ENCODE data around the gene CPLX3.

Gene CPLX3

DNA sequence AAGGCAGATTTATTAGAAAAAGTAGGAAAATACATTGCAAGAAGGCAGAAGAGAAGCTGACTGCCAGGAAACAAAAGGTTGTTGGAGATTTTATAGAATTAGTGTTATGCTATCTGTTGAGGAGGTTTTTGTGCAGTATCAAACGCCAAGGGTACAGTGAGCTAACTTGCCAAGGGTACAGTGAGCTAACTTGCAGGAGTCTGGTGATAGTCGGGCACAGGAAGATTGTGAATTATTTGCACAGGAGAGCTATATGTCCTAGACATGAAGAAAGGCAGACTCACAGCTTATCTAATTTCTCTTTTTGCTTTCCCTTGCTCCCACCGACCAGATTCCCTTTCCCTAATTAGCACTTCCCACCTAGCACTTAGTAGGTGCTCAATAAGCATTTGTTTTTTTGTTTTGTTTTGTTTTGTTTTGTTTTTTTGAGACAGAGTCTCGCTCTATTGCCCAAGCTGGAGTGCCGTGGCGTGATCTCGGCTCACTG lies 47.2 kb upstream of the CPLX3 start:
- H2BK12ac ChIP-seq (ENCODE audit: low read length), result no peak overlapping the region
- DNase-seq, result no peak
- no peaks in the 10 kb centered on the region for H3K9me3 ChIP-seq (ENCODE audit: insufficient read depth, low read depth, low read length)
- no peaks in the 10 kb centered on the region for H3K36me3 ChIP-seq (ENCODE audit: control insufficient read depth in 1 of 2, insufficient read depth in 2 of 2, low read length in 2 of 2)
- H3K27ac ChIP-seq (ENCODE audit: low read depth, low read length), result no peak overlapping the region
- H4K91ac ChIP-seq (ENCODE audit: low read depth, low read length), result no peak overlapping the region
- no peak overlapping the region for H2AFZ ChIP-seq (ENCODE audit: insufficient read depth, low read length, poor library complexity)
- H3K4me1 ChIP-seq (ENCODE audit: control insufficient read depth in 1 of 2, insufficient read depth in 2 of 2, low read length in 2 of 2), result peaks cover 26 to 33% of the 10 kb centered on the region in 2 experiments
- no peak overlapping the region for H2BK120ac ChIP-seq (ENCODE audit: insufficient read depth, low read length, poor library complexity)
- H3K14ac ChIP-seq (ENCODE audit: low read length), result no peak overlapping the region
- H3K9ac ChIP-seq (ENCODE audit: low read length), result no peak overlapping the region
- H2AK5ac ChIP-seq (ENCODE audit: low read length), result no peak overlapping the region
- H3K4me2 ChIP-seq (ENCODE audit: low read length), result no peak overlapping the region
- H3K18ac ChIP-seq (ENCODE audit: low read length), result no peak overlapping the region
- peaks cover 10% of the 10 kb centered on the region for H3K79me2 ChIP-seq (ENCODE audit: control insufficient read depth, insufficient read depth, low read length, poor library complexity)
- no peak overlapping the region for H4K12ac ChIP-seq (ENCODE audit: low read depth, low read length)
- no peak overlapping the region for H3K4ac ChIP-seq (ENCODE audit: low read depth, low read length)
- H3K79me1 ChIP-seq (ENCODE audit: low read length), result peaks cover 7% of the 10 kb centered on the region
- no peak overlapping the region for H2BK5ac ChIP-seq (ENCODE audit: low read depth, low read length, poor library complexity)
- H3K4me3 ChIP-seq (ENCODE audit: low read depth, low read length), result no peak overlapping the region
- no peak overlapping the region for H3K23ac ChIP-seq (ENCODE audit: low read length)
- no peaks in the 10 kb centered on the region for H3K27me3 ChIP-seq (ENCODE audit: insufficient read depth, low read length)
- no CpG with 5 or more reads among the region's 7 CpGs for WGBS (ENCODE audit: extremely low coverage, insufficient coverage, insufficient read length)
- H4K8ac ChIP-seq (ENCODE audit: low read depth, low read length), result no peak overlapping the region

DNA sequence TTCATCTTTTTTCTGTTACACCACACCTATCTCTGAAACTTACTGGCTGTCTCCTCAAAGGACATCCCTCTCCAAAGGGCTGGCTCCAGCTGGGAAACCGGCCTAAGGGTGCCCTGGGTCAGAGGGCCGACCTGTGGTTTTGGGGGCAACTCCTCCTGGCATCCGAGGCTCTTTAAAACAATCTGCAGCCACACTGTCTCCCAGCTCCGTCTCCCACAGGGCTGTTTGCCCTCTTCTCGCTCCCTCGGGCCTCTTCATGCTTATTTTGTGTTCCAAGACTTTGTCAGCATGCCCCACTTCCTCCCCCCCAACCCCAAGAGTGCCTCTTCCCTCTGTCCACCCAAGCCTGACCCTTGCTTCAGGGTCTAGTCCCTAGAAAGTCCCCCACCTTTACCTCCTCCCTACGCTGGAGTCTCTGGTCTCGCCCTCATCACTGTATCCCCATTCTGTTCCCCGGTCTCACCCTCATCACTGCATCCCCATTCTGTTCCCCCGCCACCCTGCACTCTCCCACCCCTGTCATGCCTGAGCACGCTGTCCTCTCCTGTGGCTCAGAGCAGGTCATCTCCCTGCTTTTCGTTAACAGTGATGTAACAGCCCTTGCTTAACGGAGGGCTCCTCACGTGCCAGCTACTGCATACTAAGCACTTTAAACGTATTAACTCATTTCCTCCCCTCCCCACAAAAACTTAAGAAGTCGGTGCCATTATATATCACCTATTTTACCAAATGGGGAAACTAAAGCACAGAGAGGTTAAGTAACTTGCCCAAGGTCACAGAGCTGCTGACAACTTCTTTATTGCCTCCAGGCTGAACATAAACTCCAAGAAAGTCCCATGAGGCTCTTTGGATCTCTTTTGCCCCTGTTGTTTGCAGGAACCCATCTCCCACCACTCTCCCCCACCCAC lies 45.6 kb upstream of the CPLX3 start:
- no peak overlapping the region for H4K91ac ChIP-seq (ENCODE audit: low read depth, low read length)
- H3K4me2 ChIP-seq (ENCODE audit: low read length), result peak overlapping the region; percentile 72
- H2BK12ac ChIP-seq (ENCODE audit: low read length), result no peak overlapping the region
- H3K4ac ChIP-seq (ENCODE audit: low read depth, low read length), result no peak overlapping the region
- H2AFZ ChIP-seq (ENCODE audit: insufficient read depth, low read length, poor library complexity), result peak overlapping the region; percentile 70
- DNase-seq, result peak in 1 of 2 donors; percentile 22
- H3K4me3 ChIP-seq (ENCODE audit: low read depth, low read length), result no peak overlapping the region
- H2AK5ac ChIP-seq (ENCODE audit: low read length), result no peak overlapping the region
- no CpG with 5 or more reads among the region's 16 CpGs for WGBS (ENCODE audit: extremely low coverage, insufficient coverage, insufficient read length)
- H3K23ac ChIP-seq (ENCODE audit: low read length), result no peak overlapping the region
- H3K79me2 ChIP-seq (ENCODE audit: control insufficient read depth, insufficient read depth, low read length, poor library complexity), result peaks cover 10% of the 10 kb centered on the region
- H3K14ac ChIP-seq (ENCODE audit: low read length), result no peak overlapping the region
- peaks cover 7% of the 10 kb centered on the region for H3K79me1 ChIP-seq (ENCODE audit: low read length)
- H3K36me3 ChIP-seq (ENCODE audit: control insufficient read depth in 1 of 2, insufficient read depth in 2 of 2, low read length in 2 of 2), result peaks cover 0 to 5% of the 10 kb centered on the region in 2 experiments
- no peak overlapping the region for H3K27ac ChIP-seq (ENCODE audit: low read depth, low read length)
- H2BK5ac ChIP-seq (ENCODE audit: low read depth, low read length, poor library complexity), result no peak overlapping the region
- H3K4me1 ChIP-seq (ENCODE audit: control insufficient read depth in 1 of 2, insufficient read depth in 2 of 2, low read length in 2 of 2), result peaks cover 26 to 33% of the 10 kb centered on the region in 2 experiments
- no peak overlapping the region for H2BK120ac ChIP-seq (ENCODE audit: insufficient read depth, low read length, poor library complexity)
- H4K12ac ChIP-seq (ENCODE audit: low read depth, low read length), result no peak overlapping the region
- no peaks in the 10 kb centered on the region for H3K27me3 ChIP-seq (ENCODE audit: insufficient read depth, low read length)
- H4K8ac ChIP-seq (ENCODE audit: low read depth, low read length), result no peak overlapping the region
- no peak overlapping the region for H3K18ac ChIP-seq (ENCODE audit: low read length)
- no peaks in the 10 kb centered on the region for H3K9me3 ChIP-seq (ENCODE audit: insufficient read depth, low read depth, low read length)
- no peak overlapping the region for H3K9ac ChIP-seq (ENCODE audit: low read length)

DNA sequence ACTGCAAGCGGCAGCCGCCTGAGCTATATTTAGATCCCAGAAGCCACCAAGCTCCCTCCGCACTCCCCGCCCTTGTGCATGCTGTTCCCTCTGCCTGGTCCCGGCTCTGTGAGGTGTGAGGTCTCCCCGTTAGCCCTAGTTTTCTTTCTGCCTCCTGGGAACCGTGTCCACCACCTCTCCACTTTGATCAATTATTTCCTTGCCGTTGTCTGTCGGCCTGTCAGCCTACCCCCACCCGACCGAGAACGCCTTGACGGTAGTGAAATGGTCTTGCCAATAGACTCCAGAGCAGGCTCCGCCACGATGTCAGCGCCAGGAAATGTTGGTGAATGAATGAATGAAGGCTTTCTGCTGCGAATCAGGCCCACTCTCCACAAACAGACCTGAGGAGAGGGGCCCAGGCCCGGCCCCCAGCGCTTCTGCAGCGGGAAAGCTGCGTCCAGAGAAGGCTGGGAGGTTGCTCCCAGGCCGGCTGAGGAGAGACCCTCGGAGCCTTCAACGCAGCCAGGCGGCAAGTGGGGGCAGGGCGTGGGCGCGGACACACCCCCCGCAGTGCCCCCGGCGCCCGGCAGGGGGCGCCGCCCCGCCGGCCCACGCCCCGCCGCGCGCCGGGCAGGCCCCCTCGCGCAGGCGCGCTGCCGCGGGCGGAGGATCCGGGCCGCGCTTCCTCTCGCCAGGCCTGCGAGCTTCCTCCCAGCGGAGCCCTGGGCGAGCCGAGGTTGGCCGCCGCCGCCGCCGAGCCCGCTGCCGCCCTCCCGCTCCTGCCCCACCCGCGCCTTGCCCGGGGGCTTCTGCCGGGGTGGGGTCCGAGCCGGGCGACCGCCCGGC lies 44.8 kb upstream of the CPLX3 start, which contains the start of gene CSK:
CSK (plus strand) TSS at position 650 of the 828 bp plus-strand sequence. CDS start 16,218 bp downstream, outside the sequence.
- Histone ChIP-seq H3K79me2 (ENCODE audit: control insufficient read depth, insufficient read depth, low read length, poor library complexity) (peaks cover 10% of the 10 kb centered on the region), H3K4ac (ENCODE audit: low read depth, low read length) (peak within 1 kb of the TSS; percentile 63), H3K4me3 (ENCODE audit: low read depth, low read length) (peak within 1 kb of the TSS; percentile 80), H3K23ac (ENCODE audit: low read length) (no peak within 1 kb of the TSS), H2AFZ (ENCODE audit: insufficient read depth, low read length, poor library complexity) (peak within 1 kb of the TSS; percentile 88), H4K91ac (ENCODE audit: low read depth, low read length) (peak within 1 kb of the TSS; percentile 94), H3K27ac (ENCODE audit: low read depth, low read length) (peak within 1 kb of the TSS; percentile 50), H3K79me1 (ENCODE audit: low read length) (peaks cover 7% of the 10 kb centered on the region), H3K36me3 (ENCODE audit: control insufficient read depth in 1 of 2, insufficient read depth in 2 of 2, low read length in 2 of 2) (peaks cover 0 to 7% of the 10 kb centered on the region in 2 experiments), H2BK120ac (ENCODE audit: insufficient read depth, low read length, poor library complexity) (peak within 1 kb of the TSS; percentile 73), H3K14ac (ENCODE audit: low read length) (peak within 1 kb of the TSS; percentile 77), H3K9ac (ENCODE audit: low read length) (peak within 1 kb of the TSS; percentile 96), H2BK12ac (ENCODE audit: low read length) (peak within 1 kb of the TSS; percentile 19), H3K4me2 (ENCODE audit: low read length) (peak within 1 kb of the TSS; percentile 91), H3K9me3 (ENCODE audit: insufficient read depth, low read depth, low read length) (no peaks in the 10 kb centered on the region), H4K8ac (ENCODE audit: low read depth, low read length) (peak within 1 kb of the TSS; percentile 79), H3K27me3 (ENCODE audit: insufficient read depth, low read length) (no peaks in the 10 kb centered on the region), H4K12ac (ENCODE audit: low read depth, low read length) (peak within 1 kb of the TSS; percentile 39), H2AK5ac (ENCODE audit: low read length) (peak within 1 kb of the TSS; percentile 39), H2BK5ac (ENCODE audit: low read depth, low read length, poor library complexity) (peak within 1 kb of the TSS; percentile 52), H3K4me1 (ENCODE audit: control insufficient read depth in 1 of 2, insufficient read depth in 2 of 2, low read length in 2 of 2) (peaks cover 26 to 33% of the 10 kb centered on the region in 2 experiments), H3K18ac (ENCODE audit: low read length) (peak within 1 kb of the TSS; percentile 71)
- WGBS (ENCODE audit: extremely low coverage, insufficient coverage, insufficient read length), result no CpG with 5 or more reads among the region's 74 CpGs
- peak; percentile 67 to 87 for DNase-seq

Measured in trophoblast cell (in vitro differentiated cells and primary cell).